ENCODE results near the gene DUSP8.
A peak's percentile ranks its signal among the peaks of the same experiment; 100 is the strongest.

DUSP8 gene

GRCh38 chr11:1572197-1573076 lies at the start of gene DUSP8:
TSS of gene DUSP8 (minus strand) at chr11:1572271. CDS start at chr11:1565826, 6,445 bp downstream.
- H3K36me3 ChIP-seq (ENCODE audit: control insufficient read depth in 2 of 2, insufficient read depth in 1 of 2, low read length in 2 of 2): peaks cover 0 to 6% of the 10 kb centered on the region in 2 experiments; a peak in 1 of 3 replicates
- ChIA-PET CTCF (interaction anchor here (3.4 kb wide), 1 partner anchor 26 kb away, joined by 138 read pairs; no protein-coding TSS in a partner anchor), POLR2A (interaction anchor here (2.7 kb wide), 1 partner anchor 26 kb away, joined by 24 read pairs; no protein-coding TSS in a partner anchor)
- no peaks in the 10 kb centered on the region; the same call in 1 of the 2 replicates for H3K4me1 ChIP-seq (ENCODE audit: control insufficient read depth, insufficient read depth, low read length)
- no peaks in the 10 kb centered on the region for H3K9me3 ChIP-seq (ENCODE audit: control insufficient read depth, insufficient read depth, low read depth, low read length)
- H3K4me3 ChIP-seq (ENCODE audit: low read depth, low read length): peak within 1 kb of the TSS; percentile 75
- peak within 1 kb of the TSS; percentile 53; the same call in 1 of the 2 replicates for H3K27ac ChIP-seq (ENCODE audit: extremely low read depth, low read depth, low read length)
- TF ChIP-seq ZNF341 (tag by site-specific recombination; IDR thresholded peaks at IDR 0.05; ENCODE audit: low read depth) (peak; percentile 41), ZNF518A (tag by site-specific recombination; conservative IDR thresholded peaks at IDR 0.05; ENCODE audit: low read depth) (no peak), ZNF629 (tag by site-specific recombination; IDR thresholded peaks at IDR 0.05) (peak; percentile 58), ZNF692 (tag by site-specific recombination; IDR thresholded peaks at IDR 0.05) (peak; percentile 31; the same call in 1 of the 2 replicates), SP2 (tag by site-specific recombination; IDR thresholded peaks at IDR 0.05) (0 out of 2 replicates have a peak, but pooled peaks have one; percentile 6), ZBTB26 (tag by site-specific recombination; optimal IDR thresholded peaks at IDR 0.05) (peak; percentile 39), ATF2 (tag by site-specific recombination; IDR thresholded peaks at IDR 0.05; ENCODE audit: low read depth) (peak; percentile 93), ZNF23 (tag by site-specific recombination; IDR thresholded peaks at IDR 0.05; ENCODE audit: borderline replicate concordance) (no peak), PBX3 (CRISPR knock-in tag; IDR thresholded peaks at IDR 0.05) (peak; percentile 10; the same call in 1 of the 2 replicates), GLIS2 (tag by site-specific recombination; IDR thresholded peaks at IDR 0.05) (peak; percentile 74), GLIS1 (tag by site-specific recombination; IDR thresholded peaks at IDR 0.05) (peak; percentile 52), KLF10 (tag by site-specific recombination; IDR thresholded peaks at IDR 0.05) (peak; percentile 64), ZNF600 (tag by site-specific recombination; IDR thresholded peaks at IDR 0.05) (no peak), ZNF639 (tag by site-specific recombination; IDR thresholded peaks at IDR 0.05) (no peak), ZBTB10 (tag by site-specific recombination; IDR thresholded peaks at IDR 0.05) (peak; percentile 61; the same call in 1 of the 2 replicates), RBAK (tag by site-specific recombination; IDR thresholded peaks at IDR 0.05) (no peak)
